BLaER1 (cell line): ENCODE results near the gene MRPL41.
A peak's percentile ranks its signal among the peaks of the same experiment; 100 is the strongest.
"Not testable (repeated sequence)": the region's sequence is repeated elsewhere in the genome, so short reads cannot be mapped to it uniquely, and the experiment has no call there.

ENCODE experiments used
- H3K27ac ChIP-seq: shearing (Covaris generic); formaldehyde crosslinking; 2 replicates; pipeline ENCODE4 v1.8.1; 2022
- H3K27me3 ChIP-seq: shearing (Covaris generic); formaldehyde crosslinking; 2 replicates; pipeline ENCODE4 v1.8.1; 2022
- H3K36me3 ChIP-seq: shearing (Covaris generic); formaldehyde crosslinking; 2 replicates; pipeline ENCODE4 v1.8.1; 2022
- H3K4me1 ChIP-seq: shearing (Covaris generic); formaldehyde crosslinking; 2 replicates; pipeline ENCODE4 v1.8.1; 2022
- H3K4me2 ChIP-seq: shearing (Covaris generic); formaldehyde crosslinking; 2 replicates; pipeline ENCODE4 v1.8.1; 2022
- H3K4me3 ChIP-seq: shearing (Covaris generic); formaldehyde crosslinking; 2 replicates; pipeline ENCODE4 v1.8.1; 2022
- H3K9ac ChIP-seq: shearing (Covaris generic); formaldehyde crosslinking; 2 replicates; pipeline ENCODE4 v1.8.1; 2022
- H3K9me3 ChIP-seq: shearing (Covaris generic); formaldehyde crosslinking; 2 replicates; pipeline ENCODE4 v1.8.1; 2022
- H4K20me1 ChIP-seq: shearing (Covaris generic); formaldehyde crosslinking; 2 replicates; pipeline ENCODE4 v1.8.1; 2022
- Cebpa-rat ChIP-seq: shearing (Covaris generic); IDR thresholded peaks from 2 replicates; pipeline ENCODE4 v1.8.1; 2022

MRPL41 gene

GRCh38 chr9:137534256-137535119, 17.2 kb upstream of the MRPL41 start:
- Histone ChIP-seq H4K20me1 (no peaks in the 10 kb centered on the region), H3K36me3 (peaks cover 41% of the 10 kb centered on the region), H3K4me3 (peak overlapping the region; percentile 39; the same call in 1 of the 2 replicates), H3K27ac (no peak overlapping the region), H3K9ac (no peak overlapping the region), H3K4me2 (no peak overlapping the region), H3K27me3 (no peaks in the 10 kb centered on the region), H3K4me1 (peaks cover 80% of the 10 kb centered on the region), H3K9me3 (peaks cover 72% of the 10 kb centered on the region)
- no peak for TF ChIP-seq Cebpa-rat

- no peak overlapping the region for H3K9ac ChIP-seq
- H3K36me3 ChIP-seq, result peaks cover 44% of the 10 kb centered on the region
- H4K20me1 ChIP-seq, result no peaks in the 10 kb centered on the region
- no peak overlapping the region for H3K27ac ChIP-seq
- H3K4me2 ChIP-seq, result no peak overlapping the region
- H3K9me3 ChIP-seq, result peaks cover 73% of the 10 kb centered on the region
- no peaks in the 10 kb centered on the region for H3K27me3 ChIP-seq
- H3K4me3 ChIP-seq, result peak overlapping the region; percentile 39; the same call in 1 of the 2 replicates
- H3K4me1 ChIP-seq, result peaks cover 80% of the 10 kb centered on the region
- no peak for TF ChIP-seq Cebpa-rat
Measured at GRCh38 chr9:137535120-137535428, 16.6 kb upstream of the MRPL41 start.

- not testable (repeated sequence) for H4K20me1 ChIP-seq, H3K27me3 ChIP-seq, H3K9ac ChIP-seq
- peaks cover 80% of the 10 kb centered on the region for H3K4me1 ChIP-seq
- H3K4me2 ChIP-seq, result peak overlapping the region; percentile 45
- peaks cover 73% of the 10 kb centered on the region for H3K9me3 ChIP-seq
- H3K36me3 ChIP-seq, result peaks cover 47% of the 10 kb centered on the region
- H3K4me3 ChIP-seq, result 0 out of 2 replicates have a peak overlapping the region, but pooled peaks have one; percentile 4
- H3K27ac ChIP-seq, result peak overlapping the region; percentile 38
Measured at GRCh38 chr9:137536594-137537131, 15.0 kb upstream of the MRPL41 start.

- H3K4me2 ChIP-seq, result peak overlapping the region; percentile 45
- H3K4me1 ChIP-seq, result peaks cover 80% of the 10 kb centered on the region
- H3K9me3 ChIP-seq, result peaks cover 66% of the 10 kb centered on the region
- no peak overlapping the region for H3K9ac ChIP-seq
- H3K27me3 ChIP-seq, result no peaks in the 10 kb centered on the region
- H3K4me3 ChIP-seq, result peak overlapping the region; percentile 39
- no peak for TF ChIP-seq Cebpa-rat
- no peaks in the 10 kb centered on the region for H4K20me1 ChIP-seq
- H3K36me3 ChIP-seq, result peaks cover 51% of the 10 kb centered on the region
- peak overlapping the region; percentile 38 for H3K27ac ChIP-seq
Measured at GRCh38 chr9:137538058-137538457, 13.6 kb upstream of the MRPL41 start.

GRCh38 chr9:137540536-137540935, 11.1 kb upstream of the MRPL41 start:
- Histone ChIP-seq H3K4me3 (no peak overlapping the region), H3K9ac (peak overlapping the region; percentile 26; the same call in 1 of the 2 replicates), H3K4me2 (peak overlapping the region; percentile 85), H3K27ac (peak overlapping the region; percentile 39), H4K20me1 (no peaks in the 10 kb centered on the region), H3K9me3 (peaks cover 41% of the 10 kb centered on the region), H3K27me3 (no peaks in the 10 kb centered on the region), H3K36me3 (peaks cover 39% of the 10 kb centered on the region), H3K4me1 (peaks cover 91% of the 10 kb centered on the region)
- no peak for TF ChIP-seq Cebpa-rat

GRCh38 chr9:137542486-137542885, 9.2 kb upstream of the MRPL41 start:
- Histone ChIP-seq H3K9me3 (peaks cover 21% of the 10 kb centered on the region), H3K4me3 (no peak overlapping the region), H3K27me3 (no peaks in the 10 kb centered on the region), H4K20me1 (no peaks in the 10 kb centered on the region), H3K9ac (no peak overlapping the region), H3K4me1 (peaks cover 100% of the 10 kb centered on the region), H3K27ac (peak overlapping the region; percentile 26; the same call in 1 of the 2 replicates), H3K36me3 (peaks cover 38% of the 10 kb centered on the region), H3K4me2 (peak overlapping the region; percentile 85)
- no peak for TF ChIP-seq Cebpa-rat

GRCh38 chr9:137543237-137543963, 8.3 kb upstream of the MRPL41 start:
- Histone ChIP-seq H3K36me3 (peaks cover 29% of the 10 kb centered on the region), H3K4me2 (peak overlapping the region; percentile 85), H3K27ac (peak overlapping the region; percentile 28), H3K9ac (no peak overlapping the region), H3K9me3 (peaks cover 12% of the 10 kb centered on the region), H3K4me3 (no peak overlapping the region), H4K20me1 (no peaks in the 10 kb centered on the region), H3K4me1 (peaks cover 100% of the 10 kb centered on the region), H3K27me3 (no peaks in the 10 kb centered on the region)
- TF ChIP-seq Cebpa-rat, result no peak

- Histone ChIP-seq H3K4me3 (no peak overlapping the region), H3K4me1 (peaks cover 100% of the 10 kb centered on the region), H3K9me3 (peaks cover 4% of the 10 kb centered on the region), H3K36me3 (peaks cover 20% of the 10 kb centered on the region), H3K27ac (peak overlapping the region; percentile 66), H3K9ac (no peak overlapping the region), H4K20me1 (no peaks in the 10 kb centered on the region), H3K4me2 (peak overlapping the region; percentile 85), H3K27me3 (no peaks in the 10 kb centered on the region)
- no peak for TF ChIP-seq Cebpa-rat
Measured at GRCh38 chr9:137544176-137544760, 7.4 kb upstream of the MRPL41 start.

GRCh38 chr9:137545123-137545522, 6.6 kb upstream of the MRPL41 start:
- Histone ChIP-seq H3K9ac (peak overlapping the region; percentile 53), H3K36me3 (peaks cover 15% of the 10 kb centered on the region; the same call in 1 of the 2 replicates), H3K9me3 (no peaks in the 10 kb centered on the region; the same call in 1 of the 2 replicates), H3K4me1 (peaks cover 100% of the 10 kb centered on the region), H4K20me1 (no peaks in the 10 kb centered on the region), H3K4me2 (peak overlapping the region; percentile 85), H3K27ac (peak overlapping the region; percentile 66), H3K27me3 (no peaks in the 10 kb centered on the region), H3K4me3 (no peak overlapping the region; the same call in 1 of the 2 replicates)
- TF ChIP-seq Cebpa-rat, result no peak
